ENCODE measurements around the gene TCF12. TPM values are rescaled to one million over a fixed set of nuclear protein-coding genes. Genes with fewer than 3 reads are reported as not detected.
"Not testable (repeated sequence)": the region's sequence is repeated elsewhere in the genome, so short reads cannot be mapped to it uniquely, and the experiment has no call there.

Gene TCF12
- total RNA-seq, 1 experiment from 2014 or later: 102 TPM

DNA sequence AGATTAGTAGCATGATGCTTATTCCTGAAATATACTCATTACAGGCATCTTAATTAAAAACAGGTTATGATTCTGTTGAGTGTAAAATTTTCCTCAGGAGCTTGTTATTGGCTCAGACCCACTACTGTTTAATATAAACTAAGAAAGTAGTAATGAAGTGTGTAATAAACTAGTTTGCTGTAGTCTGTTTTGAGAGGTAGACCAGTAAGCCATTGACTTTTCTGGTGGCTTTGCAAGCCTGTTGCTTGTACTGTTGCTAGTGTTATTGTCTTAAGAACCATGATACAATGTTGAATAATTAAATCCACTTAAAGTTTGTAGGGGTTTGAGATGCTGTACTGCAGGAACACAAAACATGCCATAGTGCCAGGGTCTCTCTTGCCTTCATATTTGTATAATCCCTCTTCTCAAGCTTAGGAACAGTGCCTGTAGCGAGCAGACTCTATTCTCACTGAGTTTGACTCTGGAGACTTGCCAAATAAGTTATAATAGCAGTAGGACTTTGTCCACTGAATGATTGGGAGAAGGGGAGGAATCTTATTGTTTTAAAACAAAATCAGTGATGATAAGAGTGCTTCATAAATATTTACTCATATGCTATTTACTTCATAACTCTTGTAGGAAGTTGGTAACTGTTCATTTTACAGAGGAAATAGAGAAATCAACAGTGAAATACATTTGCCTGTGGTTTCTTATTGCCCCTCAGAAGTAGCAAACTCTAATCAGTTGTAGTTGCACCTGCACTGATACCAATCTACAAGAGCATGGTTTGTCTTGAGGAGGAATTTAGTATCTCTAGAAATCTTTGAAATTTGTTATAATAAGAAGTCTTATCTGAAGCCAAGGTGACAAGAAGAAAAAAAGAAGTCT lies 13.4 kb downstream of the TCF12 start:
- Histone ChIP-seq H3K27ac (ENCODE audit: low read length) (no peak overlapping the region), H3K4me1 (ENCODE audit: control insufficient read depth, insufficient read depth, low read length) (peaks cover 13% of the 10 kb centered on the region), H3K9me3 (ENCODE audit: control insufficient read depth, insufficient read depth, low read depth, low read length) (no peaks in the 10 kb centered on the region), H3K4me3 (ENCODE audit: low read depth in 2 of 2, low read length in 2 of 2) (no peak overlapping the region), H3K27me3 (ENCODE audit: control insufficient read depth, insufficient read depth, low read length) (no peaks in the 10 kb centered on the region), H3K36me3 (ENCODE audit: control insufficient read depth, insufficient read depth, low read length) (peaks cover 5% of the 10 kb centered on the region; the same call in 1 of the 2 replicates)
- in situ Hi-C loops (cut with HindIII; ENCODE audit: low pct_unique_long_range_greater_than_20kb, low sequenced_read_pairs): no loop called here
- TF ChIP-seq, protein P1, sequence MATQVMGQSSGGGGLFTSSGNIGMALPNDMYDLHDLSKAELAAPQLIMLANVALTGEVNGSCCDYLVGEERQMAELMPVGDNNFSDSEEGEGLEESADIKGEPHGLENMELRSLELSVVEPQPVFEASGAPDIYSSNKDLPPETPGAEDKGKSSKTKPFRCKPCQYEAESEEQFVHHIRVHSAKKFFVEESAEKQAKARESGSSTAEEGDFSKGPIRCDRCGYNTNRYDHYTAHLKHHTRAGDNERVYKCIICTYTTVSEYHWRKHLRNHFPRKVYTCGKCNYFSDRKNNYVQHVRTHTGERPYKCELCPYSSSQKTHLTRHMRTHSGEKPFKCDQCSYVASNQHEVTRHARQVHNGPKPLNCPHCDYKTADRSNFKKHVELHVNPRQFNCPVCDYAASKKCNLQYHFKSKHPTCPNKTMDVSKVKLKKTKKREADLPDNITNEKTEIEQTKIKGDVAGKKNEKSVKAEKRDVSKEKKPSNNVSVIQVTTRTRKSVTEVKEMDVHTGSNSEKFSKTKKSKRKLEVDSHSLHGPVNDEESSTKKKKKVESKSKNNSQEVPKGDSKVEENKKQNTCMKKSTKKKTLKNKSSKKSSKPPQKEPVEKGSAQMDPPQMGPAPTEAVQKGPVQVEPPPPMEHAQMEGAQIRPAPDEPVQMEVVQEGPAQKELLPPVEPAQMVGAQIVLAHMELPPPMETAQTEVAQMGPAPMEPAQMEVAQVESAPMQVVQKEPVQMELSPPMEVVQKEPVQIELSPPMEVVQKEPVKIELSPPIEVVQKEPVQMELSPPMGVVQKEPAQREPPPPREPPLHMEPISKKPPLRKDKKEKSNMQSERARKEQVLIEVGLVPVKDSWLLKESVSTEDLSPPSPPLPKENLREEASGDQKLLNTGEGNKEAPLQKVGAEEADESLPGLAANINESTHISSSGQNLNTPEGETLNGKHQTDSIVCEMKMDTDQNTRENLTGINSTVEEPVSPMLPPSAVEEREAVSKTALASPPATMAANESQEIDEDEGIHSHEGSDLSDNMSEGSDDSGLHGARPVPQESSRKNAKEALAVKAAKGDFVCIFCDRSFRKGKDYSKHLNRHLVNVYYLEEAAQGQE (IDR thresholded peaks at IDR 0.05; ENCODE audit: insufficient read depth in 1 of 2, low read depth in 2 of 2, low read length in 1 of 2): no peak
- no peak for TF ChIP-seq TCF7L2 (IDR thresholded peaks at IDR 0.05; ENCODE audit: low read depth, low read length)
- no peak for TF ChIP-seq SIN3A (IDR thresholded peaks at IDR 0.05; ENCODE audit: borderline replicate concordance, insufficient read depth, low read depth, low read length)
- no peak for TF ChIP-seq POLR2AphosphoS5 (IDR thresholded peaks at IDR 0.05; ENCODE audit: low read depth, low read length)
- TF ChIP-seq, protein P2, sequence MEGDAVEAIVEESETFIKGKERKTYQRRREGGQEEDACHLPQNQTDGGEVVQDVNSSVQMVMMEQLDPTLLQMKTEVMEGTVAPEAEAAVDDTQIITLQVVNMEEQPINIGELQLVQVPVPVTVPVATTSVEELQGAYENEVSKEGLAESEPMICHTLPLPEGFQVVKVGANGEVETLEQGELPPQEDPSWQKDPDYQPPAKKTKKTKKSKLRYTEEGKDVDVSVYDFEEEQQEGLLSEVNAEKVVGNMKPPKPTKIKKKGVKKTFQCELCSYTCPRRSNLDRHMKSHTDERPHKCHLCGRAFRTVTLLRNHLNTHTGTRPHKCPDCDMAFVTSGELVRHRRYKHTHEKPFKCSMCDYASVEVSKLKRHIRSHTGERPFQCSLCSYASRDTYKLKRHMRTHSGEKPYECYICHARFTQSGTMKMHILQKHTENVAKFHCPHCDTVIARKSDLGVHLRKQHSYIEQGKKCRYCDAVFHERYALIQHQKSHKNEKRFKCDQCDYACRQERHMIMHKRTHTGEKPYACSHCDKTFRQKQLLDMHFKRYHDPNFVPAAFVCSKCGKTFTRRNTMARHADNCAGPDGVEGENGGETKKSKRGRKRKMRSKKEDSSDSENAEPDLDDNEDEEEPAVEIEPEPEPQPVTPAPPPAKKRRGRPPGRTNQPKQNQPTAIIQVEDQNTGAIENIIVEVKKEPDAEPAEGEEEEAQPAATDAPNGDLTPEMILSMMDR (IDR thresholded peaks at IDR 0.05): no peak
- DNase-seq (ENCODE audit: low read depth, low spot score) (no peak), ATAC-seq (no peak)
- BruUV-seq (replicated peaks): no TSS peak
- ChIA-PET POLR2A (interaction anchor here (0.7 kb wide), 1 partner anchor 297 kb away, joined by 3 read pairs; no protein-coding TSS in a partner anchor), CTCF (no interaction called here)
- intact Hi-C loops (cut with micrococcal nuclease; ENCODE audit: unreplicated experiment): no loop called here

DNA sequence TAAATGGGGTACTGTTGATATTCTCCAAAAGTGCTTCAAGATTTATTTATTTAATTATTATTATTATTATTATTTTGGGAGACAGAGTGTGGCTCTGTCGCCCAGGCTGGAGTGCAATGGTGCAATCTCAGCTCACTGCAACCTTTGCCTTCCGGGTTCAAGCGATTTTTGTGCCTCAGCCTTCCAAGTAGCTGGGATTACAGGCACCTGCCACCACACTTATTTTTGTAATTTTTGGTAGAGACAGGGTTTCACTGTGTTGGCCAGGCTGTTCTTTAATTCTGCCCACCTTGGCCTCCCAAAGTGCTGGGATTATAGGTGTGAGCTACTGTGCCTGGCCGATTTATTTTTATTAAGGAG lies 14.0 kb downstream of the TCF12 start:
- POLR2A ChIA-PET; H3K27me3 ChIP-seq (ENCODE audit: control insufficient read depth, insufficient read depth, low read length); H3K27ac ChIP-seq (ENCODE audit: low read length); H3K9me3 ChIP-seq (ENCODE audit: control insufficient read depth, insufficient read depth, low read depth, low read length); H3K36me3 ChIP-seq (ENCODE audit: control insufficient read depth, insufficient read depth, low read length); CTCF ChIA-PET; DNase-seq (ENCODE audit: low read depth, low spot score); ATAC-seq; BruUV-seq (replicated peaks); intact Hi-C loops (cut with micrococcal nuclease; ENCODE audit: unreplicated experiment); H3K4me3 ChIP-seq (ENCODE audit: low read depth in 2 of 2, low read length in 2 of 2); in situ Hi-C loops (cut with HindIII; ENCODE audit: low pct_unique_long_range_greater_than_20kb, low sequenced_read_pairs): not testable (repeated sequence)
- H3K4me1 ChIP-seq (ENCODE audit: control insufficient read depth, insufficient read depth, low read length): peaks cover 13% of the 10 kb centered on the region

DNA sequence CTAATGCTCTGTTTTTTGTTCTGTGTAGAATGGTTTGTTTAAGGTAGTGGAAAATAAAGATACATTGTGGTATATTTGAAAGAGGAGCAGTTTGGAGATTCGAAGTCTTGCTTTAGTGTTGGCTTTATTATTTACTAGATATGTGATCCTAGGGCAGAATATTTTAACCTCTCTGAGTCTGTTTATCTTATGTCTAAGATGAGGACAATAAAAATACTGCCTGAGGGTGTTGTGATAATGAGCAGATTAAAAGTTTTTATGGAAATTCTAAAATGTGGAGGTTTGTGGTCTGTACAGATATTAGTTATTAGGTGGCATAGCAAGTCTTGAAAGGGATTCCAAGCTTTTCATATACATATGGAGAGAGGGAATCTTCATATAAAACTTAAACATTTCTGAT lies 15.0 kb downstream of the TCF12 start:
- Histone ChIP-seq H3K27me3 (ENCODE audit: control insufficient read depth, insufficient read depth, low read length) (no peaks in the 10 kb centered on the region), H3K4me3 (ENCODE audit: low read depth in 2 of 2, low read length in 2 of 2) (no peak overlapping the region), H3K4me1 (ENCODE audit: control insufficient read depth, insufficient read depth, low read length) (peaks cover 13% of the 10 kb centered on the region), H3K9me3 (ENCODE audit: control insufficient read depth, insufficient read depth, low read depth, low read length) (no peaks in the 10 kb centered on the region), H3K27ac (ENCODE audit: low read length) (no peak overlapping the region), H3K36me3 (ENCODE audit: control insufficient read depth, insufficient read depth, low read length) (0 out of 2 replicates have a peak, but pooled peaks cover 3% of the 10 kb centered on the region)
- in situ Hi-C loops (cut with HindIII; ENCODE audit: low pct_unique_long_range_greater_than_20kb, low sequenced_read_pairs): no loop called here
- TF ChIP-seq SIN3A (IDR thresholded peaks at IDR 0.05; ENCODE audit: borderline replicate concordance, insufficient read depth, low read depth, low read length): no peak
- no peak for TF ChIP-seq TCF7L2 (IDR thresholded peaks at IDR 0.05; ENCODE audit: low read depth, low read length)
- TF ChIP-seq, protein P2 (IDR thresholded peaks at IDR 0.05): no peak
- TF ChIP-seq, protein P1 (IDR thresholded peaks at IDR 0.05; ENCODE audit: insufficient read depth in 1 of 2, low read depth in 2 of 2, low read length in 1 of 2): no peak
- TF ChIP-seq POLR2AphosphoS5 (IDR thresholded peaks at IDR 0.05; ENCODE audit: low read depth, low read length): no peak
- intact Hi-C loops (cut with micrococcal nuclease; ENCODE audit: unreplicated experiment): no loop called here
- ChIA-PET CTCF (no interaction called here), POLR2A (no interaction called here)
- DNase-seq (ENCODE audit: low read depth, low spot score): no peak
- ATAC-seq: no peak
- BruUV-seq (replicated peaks): no TSS peak
